Panc1 (cell line): ENCODE data around the gene TUBA3C. TPM values are rescaled to one million over a fixed set of nuclear protein-coding genes. Genes with fewer than 3 reads are reported as not detected.

ENCODE experiments used
- ATAC-seq: fragments of 200-7000 bp; cut with Tn5 transposase; 2 replicates; pipeline ENCODE4 v1.9.1; 2020; ENCODE audit warnings: mild to moderate bottlenecking, moderate library complexity
- BruUV-seq: library from RNA; stranded (reverse); fragments of 400-500 nt; replicated peaks from 2 replicates; lab custom pipeline; 2021; lab: Mats Ljungman, UMichigan
- CTCF ChIA-PET: fragments of 300-600 bp; sonication (Branson Sonifier 250); formaldehyde crosslinking; loops from one replicate; lab custom pipeline; 2022; ENCODE audit warnings: antibody characterized with exemption; lab: Charles Lee
- POLR2A ChIA-PET: fragments of 300-600 bp; sonication (Branson Sonifier 250); formaldehyde crosslinking; loops from one replicate; lab custom pipeline; 2022; ENCODE audit warnings: antibody characterized with exemption; lab: Charles Lee
- DNase-seq: peaks from one replicate; pipeline ENCODE4 v3.0.0-alpha.2; 2010; ENCODE audit warnings: low read depth, low spot score
- H3K27ac ChIP-seq: 2 replicates; pipeline ENCODE4 v1.5.1; 2011; ENCODE audit warnings: mild to moderate bottlenecking, low read length, inconsistent platforms
- H3K27me3 ChIP-seq: fragments of 200-500 bp; sonication (Bioruptor generic); 2 replicates; pipeline ENCODE4 v1.6.0; 2014; ENCODE audit warnings: low read length, inconsistent platforms; ENCODE audit not compliant: control insufficient read depth, insufficient read depth
- H3K36me3 ChIP-seq: fragments of 200-500 bp; sonication (Bioruptor generic); 2 replicates; pipeline ENCODE4 v1.5.1; 2014; ENCODE audit warnings: inconsistent platforms, mild to moderate bottlenecking, low read length, moderate library complexity; ENCODE audit not compliant: control insufficient read depth, insufficient read depth
- H3K4me1 ChIP-seq: 2 replicates; pipeline ENCODE4 v1.5.1; 2011; ENCODE audit warnings: inconsistent platforms, mild to moderate bottlenecking, low read length, moderate library complexity; ENCODE audit not compliant: control insufficient read depth, insufficient read depth
- H3K4me3 ChIP-seq, 2 experiments: 2 replicates each; pipeline ENCODE4 v1.5.1; 2011 to 2012; ENCODE audit warnings: low read depth in 2 of 2, low read length in 2 of 2, mild to moderate bottlenecking in 2 of 2, inconsistent platforms in 1 of 2, moderate library complexity in 1 of 2
- H3K9me3 ChIP-seq: fragments of 200-500 bp; sonication (Bioruptor generic); 2 replicates; pipeline ENCODE4 v1.5.1; 2014; ENCODE audit warnings: low read depth, mild to moderate bottlenecking, inconsistent platforms, low read length, moderate library complexity; ENCODE audit not compliant: control insufficient read depth, insufficient read depth
- POLR2AphosphoS5 ChIP-seq: IDR thresholded peaks from 2 replicates; pipeline ENCODE4 v1.6.1; 2012; ENCODE audit warnings: mild to moderate bottlenecking, low read depth, low read length, moderate library complexity
- SIN3A ChIP-seq: IDR thresholded peaks from 2 replicates; pipeline ENCODE4 v1.6.1; 2012; ENCODE audit warnings: low read depth, mild to moderate bottlenecking, low read length, moderate library complexity, borderline replicate concordance; ENCODE audit not compliant: insufficient read depth
- TCF7L2 ChIP-seq: IDR thresholded peaks from 2 replicates; pipeline ENCODE4 v1.6.1; 2011; ENCODE audit warnings: mild to moderate bottlenecking, low read depth, low read length, inconsistent platforms
- in situ Hi-C: cut with HindIII; loops from 2 replicates; pipeline ENCODE4 v1.10.0; 2016; ENCODE audit warnings: low sequenced_read_pairs, low pct_unique_long_range_greater_than_20kb
- intact Hi-C: fragments of 100-400 bp; cut with micrococcal nuclease; formaldehyde crosslinking; loops from one replicate; pipeline ENCODE4 v1.10.0; 2022; ENCODE audit not compliant: unreplicated experiment
- total RNA-seq: library from RNA; stranded (reverse); gene quantifications from one replicate; pipeline ENCODE4 v1.2.1, GENCODE V29; 2021; ENCODE audit not compliant: unreplicated experiment
- TF ChIP-seq, protein P1 (sequence below), 2 experiments: IDR thresholded peaks; 2 replicates each; pipeline ENCODE4 v1.6.1; 2011 to 2012; ENCODE audit warnings: low read depth in 2 of 2, control low read depth in 1 of 2, low read length in 1 of 2, mild to moderate bottlenecking in 1 of 2, moderate library complexity in 1 of 2; ENCODE audit not compliant: insufficient read depth in 1 of 2
- TF ChIP-seq, protein P2 (sequence below): fragments of 450-650 bp; IDR thresholded peaks from 2 replicates; pipeline ENCODE4 v1.5.1; 2017; ENCODE audit warnings: mild to moderate bottlenecking

Gene TUBA3C
- total RNA-seq, 1 experiment from 2014 or later, result not detected

DNA sequence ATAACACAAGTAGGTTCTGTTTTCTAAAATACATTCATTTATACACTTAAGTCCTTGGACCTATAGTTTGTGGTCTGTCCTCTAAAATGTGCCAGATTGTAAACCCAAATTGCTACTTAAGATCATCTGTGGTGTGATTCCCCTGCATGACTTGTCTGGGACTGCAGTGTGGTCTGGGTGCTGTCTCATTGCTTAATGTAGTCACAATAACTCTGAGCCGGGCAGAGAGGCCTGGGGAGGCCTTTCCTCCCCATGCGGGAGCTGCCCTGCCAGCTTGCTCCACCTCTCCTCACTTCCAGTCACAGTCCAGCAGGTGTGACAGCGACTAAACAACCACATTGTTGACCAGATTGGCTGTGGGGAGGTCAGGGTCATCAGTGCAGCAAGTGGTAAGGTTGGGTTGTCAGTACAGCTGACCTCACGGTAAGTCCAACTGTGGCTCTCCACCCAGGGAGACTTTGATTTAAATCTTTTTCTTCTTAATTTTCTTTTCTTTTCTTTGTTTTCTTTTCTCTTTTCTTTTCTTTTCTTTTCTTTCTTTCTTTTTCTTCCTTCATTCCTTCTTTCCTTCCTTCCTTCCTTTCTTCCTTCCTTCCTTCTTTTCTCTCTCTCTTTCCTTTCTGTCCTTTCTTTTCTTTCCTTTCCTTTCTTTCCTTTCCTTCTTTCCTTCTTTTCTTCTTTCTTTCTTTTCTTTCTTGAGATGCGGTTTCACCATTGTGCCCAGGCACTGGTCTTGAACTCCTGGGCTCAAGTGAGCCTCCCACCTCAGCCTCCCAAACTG is 4.4 kb upstream of the TUBA3C start:
- H3K27ac ChIP-seq, result no peak overlapping the region
- POLR2A ChIA-PET, result no interaction called here
- CTCF ChIA-PET, result no interaction called here
- BruUV-seq, result no TSS peak
- in situ Hi-C loops, result no loop called here
- no peak overlapping the region for H3K4me3 ChIP-seq
- no peak for ATAC-seq
- TF ChIP-seq, protein P1, sequence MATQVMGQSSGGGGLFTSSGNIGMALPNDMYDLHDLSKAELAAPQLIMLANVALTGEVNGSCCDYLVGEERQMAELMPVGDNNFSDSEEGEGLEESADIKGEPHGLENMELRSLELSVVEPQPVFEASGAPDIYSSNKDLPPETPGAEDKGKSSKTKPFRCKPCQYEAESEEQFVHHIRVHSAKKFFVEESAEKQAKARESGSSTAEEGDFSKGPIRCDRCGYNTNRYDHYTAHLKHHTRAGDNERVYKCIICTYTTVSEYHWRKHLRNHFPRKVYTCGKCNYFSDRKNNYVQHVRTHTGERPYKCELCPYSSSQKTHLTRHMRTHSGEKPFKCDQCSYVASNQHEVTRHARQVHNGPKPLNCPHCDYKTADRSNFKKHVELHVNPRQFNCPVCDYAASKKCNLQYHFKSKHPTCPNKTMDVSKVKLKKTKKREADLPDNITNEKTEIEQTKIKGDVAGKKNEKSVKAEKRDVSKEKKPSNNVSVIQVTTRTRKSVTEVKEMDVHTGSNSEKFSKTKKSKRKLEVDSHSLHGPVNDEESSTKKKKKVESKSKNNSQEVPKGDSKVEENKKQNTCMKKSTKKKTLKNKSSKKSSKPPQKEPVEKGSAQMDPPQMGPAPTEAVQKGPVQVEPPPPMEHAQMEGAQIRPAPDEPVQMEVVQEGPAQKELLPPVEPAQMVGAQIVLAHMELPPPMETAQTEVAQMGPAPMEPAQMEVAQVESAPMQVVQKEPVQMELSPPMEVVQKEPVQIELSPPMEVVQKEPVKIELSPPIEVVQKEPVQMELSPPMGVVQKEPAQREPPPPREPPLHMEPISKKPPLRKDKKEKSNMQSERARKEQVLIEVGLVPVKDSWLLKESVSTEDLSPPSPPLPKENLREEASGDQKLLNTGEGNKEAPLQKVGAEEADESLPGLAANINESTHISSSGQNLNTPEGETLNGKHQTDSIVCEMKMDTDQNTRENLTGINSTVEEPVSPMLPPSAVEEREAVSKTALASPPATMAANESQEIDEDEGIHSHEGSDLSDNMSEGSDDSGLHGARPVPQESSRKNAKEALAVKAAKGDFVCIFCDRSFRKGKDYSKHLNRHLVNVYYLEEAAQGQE (IDR thresholded peaks at IDR 0.05; ENCODE audit: insufficient read depth in 1 of 2, low read depth in 2 of 2, low read length in 1 of 2), result no peak
- TF ChIP-seq, protein P2, sequence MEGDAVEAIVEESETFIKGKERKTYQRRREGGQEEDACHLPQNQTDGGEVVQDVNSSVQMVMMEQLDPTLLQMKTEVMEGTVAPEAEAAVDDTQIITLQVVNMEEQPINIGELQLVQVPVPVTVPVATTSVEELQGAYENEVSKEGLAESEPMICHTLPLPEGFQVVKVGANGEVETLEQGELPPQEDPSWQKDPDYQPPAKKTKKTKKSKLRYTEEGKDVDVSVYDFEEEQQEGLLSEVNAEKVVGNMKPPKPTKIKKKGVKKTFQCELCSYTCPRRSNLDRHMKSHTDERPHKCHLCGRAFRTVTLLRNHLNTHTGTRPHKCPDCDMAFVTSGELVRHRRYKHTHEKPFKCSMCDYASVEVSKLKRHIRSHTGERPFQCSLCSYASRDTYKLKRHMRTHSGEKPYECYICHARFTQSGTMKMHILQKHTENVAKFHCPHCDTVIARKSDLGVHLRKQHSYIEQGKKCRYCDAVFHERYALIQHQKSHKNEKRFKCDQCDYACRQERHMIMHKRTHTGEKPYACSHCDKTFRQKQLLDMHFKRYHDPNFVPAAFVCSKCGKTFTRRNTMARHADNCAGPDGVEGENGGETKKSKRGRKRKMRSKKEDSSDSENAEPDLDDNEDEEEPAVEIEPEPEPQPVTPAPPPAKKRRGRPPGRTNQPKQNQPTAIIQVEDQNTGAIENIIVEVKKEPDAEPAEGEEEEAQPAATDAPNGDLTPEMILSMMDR, result no peak
- TF ChIP-seq SIN3A (no peak), TCF7L2 (no peak), POLR2AphosphoS5 (no peak)
- H3K36me3 ChIP-seq, result no peaks in the 10 kb centered on the region
- intact Hi-C loops, result no loop called here
- no peak for DNase-seq
- no peaks in the 10 kb centered on the region for H3K4me1 ChIP-seq
- H3K27me3 ChIP-seq, result no peaks in the 10 kb centered on the region
- no peaks in the 10 kb centered on the region for H3K9me3 ChIP-seq

DNA sequence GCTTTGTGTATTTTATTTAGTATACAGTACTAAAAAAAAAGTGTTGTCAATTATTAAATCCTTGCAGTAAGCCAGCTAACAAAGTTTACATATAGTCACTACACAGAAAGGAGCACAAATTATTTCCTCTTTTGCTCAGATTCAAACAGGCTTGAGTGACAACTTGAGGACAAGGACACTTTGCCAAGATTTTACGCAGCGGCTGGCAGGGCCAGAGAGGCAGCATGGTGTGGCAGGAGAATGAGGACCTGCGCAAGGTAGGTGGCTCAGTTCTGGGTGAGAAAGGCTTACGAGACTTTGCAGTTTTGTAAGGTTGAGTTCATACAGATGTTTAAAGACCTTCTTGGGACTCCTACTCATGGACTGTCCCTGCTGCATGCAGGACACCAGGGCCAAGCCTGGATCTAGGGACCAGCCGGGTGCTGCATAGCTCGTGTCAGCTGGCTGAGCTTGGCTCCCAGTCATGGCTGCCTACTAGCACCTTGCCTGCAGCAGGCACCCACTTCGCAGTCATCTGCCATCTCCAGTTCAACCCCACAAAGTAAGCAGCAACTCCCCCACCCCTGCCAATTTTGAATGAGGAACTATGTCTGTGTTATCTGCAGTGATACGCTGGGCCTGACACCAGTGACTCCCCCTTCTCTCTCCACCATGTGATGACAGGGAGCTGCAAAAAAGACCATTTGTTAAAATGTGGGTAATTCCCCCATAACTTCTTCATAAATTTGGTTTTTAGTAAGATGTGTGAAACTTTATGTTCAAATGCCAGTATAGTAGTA is 3.7 kb upstream of the TUBA3C start:
- ATAC-seq (no peak), DNase-seq (no peak)
- Histone ChIP-seq H3K9me3 (no peaks in the 10 kb centered on the region), H3K4me3 (no peak overlapping the region), H3K4me1 (no peaks in the 10 kb centered on the region), H3K27ac (no peak overlapping the region), H3K36me3 (no peaks in the 10 kb centered on the region), H3K27me3 (no peaks in the 10 kb centered on the region)
- TF ChIP-seq SIN3A (no peak), TCF7L2 (no peak), POLR2AphosphoS5 (no peak)
- TF ChIP-seq, protein P1 (IDR thresholded peaks at IDR 0.05; ENCODE audit: insufficient read depth in 1 of 2, low read depth in 2 of 2, low read length in 1 of 2), result no peak
- TF ChIP-seq, protein P2, result no peak
- no TSS peak for BruUV-seq
- in situ Hi-C loops, result no loop called here
- ChIA-PET POLR2A (no interaction called here), CTCF (no interaction called here)
- intact Hi-C loops, result no loop called here
